ENCODE measurements around the gene ETF1. TPM values are rescaled to one million over a fixed set of nuclear protein-coding genes. Genes with fewer than 3 reads are reported as not detected.
A peak's percentile ranks its signal among the peaks of the same experiment; 100 is the strongest.

The ETF1 gene
- total and polyA plus RNA-seq, 9 of the 15 experiments (the other 6 are each of a cell fraction or from before 2014, with no cell fraction given): 53.7 to 209 (median 164) TPM

- no peak for TF ChIP-seq NKRF (IDR thresholded peaks at IDR 0.05; ENCODE audit: borderline replicate concordance)
- no peak for TF ChIP-seq ZNF436 (CRISPR knock-in tag; IDR thresholded peaks at IDR 0.05)
- peak; percentile 88 for TF ChIP-seq XRCC5 (IDR thresholded peaks at IDR 0.05; ENCODE audit: low read depth, low read length)
- TF ChIP-seq MYC (IDR thresholded peaks at IDR 0.05; ENCODE audit: low read depth, low read length): peak; percentile 72
- TF ChIP-seq MYC (CRISPR knock-in tag; IDR thresholded peaks at IDR 0.05; ENCODE audit: borderline replicate concordance, low read depth): no peak
- no peak for TF ChIP-seq CC2D1A (IDR thresholded peaks at IDR 0.05)
- TF ChIP-seq SOX6 (IDR thresholded peaks at IDR 0.05): peak; percentile 54
- TF ChIP-seq PML (IDR thresholded peaks at IDR 0.05; ENCODE audit: low read length): 0 out of 2 replicates have a peak, but pooled peaks have one; percentile 2
- TF ChIP-seq ZNF12 (CRISPR knock-in tag; IDR thresholded peaks at IDR 0.05): 0 out of 2 replicates have a peak, but pooled peaks have one; percentile 24
- no peak for TF ChIP-seq BCOR (IDR thresholded peaks at IDR 0.05)
- 0 out of 2 replicates have a peak, but pooled peaks have one; percentile 20 for TF ChIP-seq STAG1 (CRISPR knock-in tag; IDR thresholded peaks at IDR 0.05; ENCODE audit: borderline replicate concordance)
- no peak for TF ChIP-seq SNIP1 (IDR thresholded peaks at IDR 0.05; ENCODE audit: low read depth)
- TF ChIP-seq USF1 (CRISPR knock-in tag; IDR thresholded peaks at IDR 0.05): no peak
- TF ChIP-seq ZBTB1 (CRISPR knock-in tag; IDR thresholded peaks at IDR 0.05; ENCODE audit: borderline replicate concordance, low read depth): peak; percentile 55; the same call in 1 of the 2 replicates
- TF ChIP-seq PTTG1 (tag; IDR thresholded peaks at IDR 0.05; ENCODE audit: low read depth): no peak
- TF ChIP-seq HNRNPLL (IDR thresholded peaks at IDR 0.05; ENCODE audit: low read depth, low read length, poor library complexity, severe bottlenecking): peak; percentile 59
- TF ChIP-seq ARID4B (CRISPR knock-in tag; IDR thresholded peaks at IDR 0.05): no peak
- TF ChIP-seq HMG20A (CRISPR knock-in tag; conservative IDR thresholded peaks at IDR 0.05): no peak
- no peak for TF ChIP-seq MAFK (IDR thresholded peaks at IDR 0.05; ENCODE audit: low read length)
- TF ChIP-seq ZNF644 (tag; IDR thresholded peaks at IDR 0.05; ENCODE audit: low read depth): no peak
- TF ChIP-seq LCOR (CRISPR knock-in tag; IDR thresholded peaks at IDR 0.05): peak; percentile 84
- TF ChIP-seq TBL1XR1 (IDR thresholded peaks at IDR 0.05; ENCODE audit: low read length in 2 of 2): no peak; a peak in 2 of 4 replicates
- TF ChIP-seq HBP1 (CRISPR knock-in tag; IDR thresholded peaks at IDR 0.05): no peak
These were observed 79.0 kb downstream of the ETF1 start (continued) for GRCh38 chr5:138464008-138464387.
